Kidney tubule cell (primary cell): ENCODE measurements around the gene CMIP.

Source experiments
- DNase-seq: peaks from one replicate; pipeline ENCODE4 v3.0.0-alpha.2; 2018; ENCODE audit warnings: low spot score

The CMIP gene

DNA sequence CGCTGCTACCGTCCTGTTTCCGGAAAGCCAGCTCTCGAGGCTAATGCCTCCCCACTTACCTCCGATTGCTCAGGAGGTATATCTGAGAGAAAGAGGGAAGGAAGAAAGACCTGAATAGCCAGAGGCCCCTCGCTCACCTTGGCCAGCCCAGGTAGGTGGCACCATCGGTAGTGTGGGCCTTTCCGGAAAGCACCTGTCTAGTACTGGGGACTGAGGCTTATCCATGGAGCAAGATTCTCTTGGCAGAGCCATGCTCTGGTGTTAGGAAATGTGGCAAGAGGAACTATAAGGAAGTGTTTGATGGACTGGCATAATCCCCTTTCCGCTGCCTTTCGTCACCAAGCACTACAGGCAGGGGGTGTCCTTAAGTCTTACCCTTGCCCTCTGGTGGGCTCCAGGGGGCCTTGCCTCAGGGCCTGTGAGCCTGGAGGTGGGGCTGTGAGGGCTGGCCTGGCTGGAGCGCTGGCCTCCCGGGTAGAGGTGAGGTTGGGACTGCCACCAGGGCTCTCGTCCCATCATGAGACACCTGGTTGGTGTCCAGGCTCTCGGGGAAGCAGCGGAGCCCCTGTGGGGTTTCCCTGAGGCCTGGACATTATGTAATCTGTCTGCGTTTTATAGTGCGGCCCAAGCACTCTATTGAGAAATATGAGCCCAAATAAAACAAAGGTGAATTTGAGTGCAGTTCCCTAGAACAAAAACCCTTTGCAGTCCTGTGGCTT lies 2.9 kb downstream of the CMIP start:
- DNase-seq: peak; percentile 52

DNA sequence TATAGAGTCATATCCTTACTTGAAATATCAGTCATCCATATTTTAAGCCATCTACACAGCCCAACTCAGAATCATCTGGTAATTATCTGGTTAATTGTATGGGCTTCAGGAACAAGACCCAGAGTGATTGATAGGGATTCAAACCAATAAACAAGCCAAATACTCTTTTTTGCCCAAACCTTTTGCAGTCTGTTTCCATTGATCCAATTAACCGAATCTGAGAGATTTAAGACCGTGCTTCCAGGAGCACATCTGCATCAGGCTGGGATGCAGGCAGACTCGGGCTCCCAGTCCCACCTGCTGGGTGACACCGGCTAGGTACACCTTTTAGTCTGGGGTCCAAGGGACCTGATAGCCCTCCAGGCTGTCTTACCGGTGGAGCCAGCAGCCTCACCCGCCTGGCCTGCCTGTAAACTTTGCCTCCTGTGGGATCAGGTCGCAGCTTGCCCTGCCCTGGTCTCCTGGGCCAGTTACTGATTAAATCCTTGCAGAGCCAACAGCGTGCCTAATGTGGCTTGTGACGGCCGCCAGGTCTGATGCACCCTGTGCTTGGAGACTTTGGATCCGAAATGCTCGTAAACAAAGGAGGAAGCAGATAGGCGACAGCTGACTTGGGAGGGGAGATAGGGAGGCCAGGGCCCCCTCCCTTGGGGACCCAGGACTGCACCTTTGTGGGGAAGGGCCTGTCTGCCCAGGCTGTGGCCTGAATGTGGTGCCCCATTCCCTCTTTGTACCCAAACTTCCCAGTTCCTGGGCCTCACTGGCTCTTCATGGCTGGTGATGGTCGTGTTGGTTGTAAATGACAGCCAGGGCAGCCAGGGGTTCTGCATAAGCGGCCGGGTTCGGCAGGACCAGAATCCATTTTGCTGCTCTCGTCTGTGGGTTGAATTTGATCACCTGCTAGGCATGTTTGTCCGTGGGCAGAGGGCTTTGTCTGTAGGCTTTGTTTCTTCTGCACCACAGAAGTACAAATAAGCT lies 3.8 kb downstream of the CMIP start:
- peak; percentile 77 for DNase-seq

DNA sequence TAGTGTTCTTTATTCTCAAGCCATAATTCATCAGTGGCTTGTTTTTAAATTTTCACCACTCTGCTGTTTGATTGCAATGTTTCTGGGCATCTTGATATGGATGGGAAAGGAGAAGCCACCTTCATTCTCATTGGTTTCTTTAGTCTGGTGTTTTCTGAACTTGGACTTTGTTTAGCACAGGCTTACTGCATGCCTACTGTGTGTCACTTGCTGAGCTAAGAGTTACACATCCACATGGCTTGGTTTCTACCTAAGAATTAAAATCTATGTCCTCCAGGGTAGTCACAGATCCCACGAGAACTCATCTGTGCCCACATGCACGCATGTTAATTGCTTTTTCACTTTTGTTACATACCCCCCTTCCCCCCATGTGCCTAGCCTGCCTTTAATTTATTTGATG lies 4.6 kb downstream of the CMIP start:
- DNase-seq: no peak

DNA sequence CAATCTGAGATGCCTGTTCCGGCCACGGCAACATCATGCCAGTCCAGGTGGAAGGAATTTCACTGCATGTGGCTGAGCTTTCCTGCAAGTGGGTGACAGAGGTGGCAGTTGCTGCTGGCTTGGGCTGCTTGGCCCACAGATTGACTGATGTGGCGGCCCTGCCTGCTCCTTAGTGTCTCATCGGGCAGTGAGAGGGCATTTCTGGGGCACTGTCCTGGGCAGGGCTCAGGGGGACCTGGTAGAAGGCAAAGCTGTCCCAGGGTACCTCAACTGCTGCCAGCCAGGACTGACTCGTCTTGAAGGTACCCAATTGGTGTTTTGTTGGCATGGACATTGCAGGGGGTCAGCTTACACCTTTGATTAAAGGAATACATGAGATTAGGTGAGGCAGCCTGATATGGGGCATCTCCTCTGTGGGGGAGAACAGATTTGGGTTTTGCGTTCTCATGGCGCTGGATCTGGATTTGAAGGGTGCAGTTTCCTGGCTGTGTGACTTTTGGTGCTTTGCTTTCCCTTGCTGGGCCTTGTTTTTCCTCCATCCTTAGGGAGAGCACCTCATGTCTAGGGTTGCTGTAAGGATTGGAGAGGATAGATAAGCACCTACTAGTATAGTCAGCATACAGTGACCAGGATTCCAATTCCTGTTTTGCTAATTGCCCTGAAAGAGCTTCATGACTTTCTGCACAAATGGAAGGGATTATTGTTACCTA lies 5.4 kb downstream of the CMIP start:
- DNase-seq: no peak

DNA sequence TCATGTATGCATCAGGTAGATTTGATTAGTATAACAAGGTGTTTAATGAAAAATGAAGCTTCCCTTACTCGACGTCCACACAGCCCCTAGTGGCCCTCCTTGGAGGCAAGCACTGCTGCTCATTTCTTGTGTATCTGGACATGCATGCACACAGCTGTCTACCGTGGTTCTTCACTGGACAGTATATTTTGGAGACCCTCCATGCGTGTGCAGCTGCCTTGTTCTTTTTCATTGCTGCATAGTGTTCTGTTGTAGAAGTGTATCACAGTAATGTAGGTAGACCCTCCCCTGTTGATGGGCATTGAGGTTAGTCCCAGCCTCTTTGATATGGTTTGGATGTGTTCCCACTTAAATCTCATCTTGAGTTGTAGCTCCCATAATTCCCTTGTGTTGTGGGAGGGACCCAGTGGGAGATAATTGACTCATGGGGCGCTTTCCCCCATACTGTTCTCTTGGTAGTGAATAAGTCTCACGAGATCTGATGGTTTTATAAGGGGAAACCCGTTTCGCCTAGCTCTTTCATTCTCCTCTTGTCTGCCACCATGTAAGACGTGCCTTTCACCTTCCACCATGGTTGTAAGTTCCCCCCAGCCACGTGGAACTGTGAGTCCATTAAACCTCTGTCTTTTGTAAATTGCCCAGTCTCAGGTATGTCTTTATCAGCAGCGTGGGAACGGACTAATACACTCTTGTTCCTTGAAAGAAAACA lies 6.3 kb downstream of the CMIP start:
- no peak for DNase-seq

DNA sequence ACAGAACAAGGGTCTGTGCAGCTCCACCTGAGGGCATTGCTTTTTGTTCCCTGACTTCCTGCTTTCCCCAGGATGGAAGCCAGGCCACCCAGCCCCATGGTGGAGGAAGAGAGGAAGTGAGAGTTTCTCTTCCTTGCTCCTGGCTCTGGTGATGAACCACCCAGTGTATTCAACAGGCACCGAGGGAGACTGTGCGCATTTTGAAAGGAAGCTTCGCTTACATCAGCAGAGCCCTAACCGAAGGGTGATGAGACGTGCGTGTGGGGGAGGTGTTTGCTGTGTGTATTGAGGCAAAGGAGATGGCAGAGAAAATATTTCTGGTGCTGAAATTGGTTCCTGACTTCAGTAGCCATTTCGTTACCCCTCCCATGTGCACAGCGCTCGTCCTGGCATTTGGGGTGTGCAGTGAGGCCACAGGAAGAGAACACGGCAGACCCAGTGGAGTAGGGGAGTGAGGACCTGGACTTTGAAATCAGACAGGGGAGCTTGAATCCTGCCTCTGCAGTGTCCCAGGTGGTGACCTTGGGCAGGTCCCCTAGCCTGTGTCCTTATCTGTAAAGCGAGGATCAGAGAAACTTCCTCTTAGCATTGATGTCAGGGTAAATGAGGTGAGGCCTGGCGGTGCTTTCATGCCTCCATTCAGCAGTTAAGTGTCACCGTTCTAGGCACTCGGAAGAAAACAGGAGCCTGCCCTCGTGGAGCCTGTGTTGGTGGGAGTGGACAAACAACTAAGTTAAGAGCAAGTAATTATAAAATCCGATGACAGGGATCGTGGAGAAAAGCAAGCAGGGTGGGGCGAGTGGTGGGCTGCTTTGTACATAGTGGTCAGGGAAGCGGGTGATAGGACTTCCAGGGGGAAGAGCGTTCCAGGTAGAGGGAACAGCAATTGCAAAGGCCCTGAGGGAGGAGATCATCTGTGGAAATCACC lies 7.4 kb downstream of the CMIP start:
- peak; percentile 73 for DNase-seq

DNA sequence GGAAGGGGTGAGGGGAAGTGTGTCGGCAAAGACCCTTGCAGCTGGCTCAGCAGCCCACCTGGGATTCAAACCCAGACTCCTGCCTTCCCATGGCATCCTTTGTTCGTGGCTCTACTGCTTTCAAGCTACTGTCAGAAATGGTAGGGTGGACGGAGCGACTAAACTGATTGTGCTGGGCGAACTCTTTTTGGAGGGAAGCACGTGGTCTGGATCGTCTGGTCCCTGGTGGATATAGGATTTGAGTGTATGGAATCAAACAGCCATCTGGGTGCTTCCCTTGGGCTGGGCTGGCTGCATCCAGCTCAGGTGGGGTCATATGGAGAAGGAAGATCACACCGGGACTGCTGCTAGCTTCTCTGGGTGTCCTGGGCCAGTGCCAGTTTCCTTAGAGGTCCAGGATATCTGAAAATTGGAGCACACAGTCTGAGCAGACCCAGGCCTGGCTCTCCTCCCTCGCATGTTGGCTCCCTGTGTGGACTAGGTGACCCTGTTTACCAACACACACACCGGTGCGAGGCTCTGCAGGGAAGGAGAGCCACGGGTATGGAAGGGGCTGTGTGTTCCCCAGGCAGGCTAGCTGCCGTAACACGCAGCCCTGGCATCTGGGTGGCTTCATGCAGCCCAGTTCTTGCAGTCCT lies 8.6 kb downstream of the CMIP start:
- DNase-seq: no peak

DNA sequence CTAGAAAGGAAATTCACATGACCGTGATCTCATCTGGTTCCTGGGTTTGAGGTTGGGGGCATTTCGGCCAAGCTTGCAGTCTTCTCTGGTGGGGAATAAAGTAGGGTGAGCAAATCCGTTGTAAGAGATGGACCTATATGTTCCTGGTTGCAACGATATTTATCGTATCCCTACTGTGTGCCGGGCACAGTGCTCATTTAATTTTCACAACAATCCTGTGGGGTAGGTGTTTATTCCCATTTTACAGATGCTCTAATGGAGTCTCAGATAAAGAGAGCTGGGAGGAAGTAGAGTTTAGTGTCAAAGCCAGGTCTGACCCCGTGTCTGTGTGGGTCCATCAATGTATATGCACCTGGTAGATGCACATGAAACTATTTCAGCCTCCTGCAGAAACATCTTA lies 9.4 kb downstream of the CMIP start:
- DNase-seq: no peak

DNA sequence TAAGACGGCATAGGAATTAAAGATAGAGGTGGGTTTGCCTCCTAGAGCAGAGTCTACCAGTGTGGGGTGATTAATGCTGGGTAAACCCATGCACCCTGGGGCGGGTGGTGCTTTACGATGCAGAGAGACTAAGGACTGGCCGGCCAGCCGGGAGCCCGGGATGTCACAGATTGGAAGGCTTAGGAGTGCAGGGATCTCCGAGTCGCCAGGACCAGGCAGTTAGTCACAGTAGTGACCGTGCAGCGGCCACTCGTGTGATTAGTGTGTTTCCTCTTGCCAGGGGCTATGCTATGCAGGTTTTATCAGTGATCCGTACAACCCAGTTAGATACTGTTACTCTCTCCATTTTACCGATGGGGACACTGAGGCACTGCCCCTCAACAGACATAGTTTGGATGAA lies 10.4 kb downstream of the CMIP start:
- DNase-seq: peak; percentile 20

DNA sequence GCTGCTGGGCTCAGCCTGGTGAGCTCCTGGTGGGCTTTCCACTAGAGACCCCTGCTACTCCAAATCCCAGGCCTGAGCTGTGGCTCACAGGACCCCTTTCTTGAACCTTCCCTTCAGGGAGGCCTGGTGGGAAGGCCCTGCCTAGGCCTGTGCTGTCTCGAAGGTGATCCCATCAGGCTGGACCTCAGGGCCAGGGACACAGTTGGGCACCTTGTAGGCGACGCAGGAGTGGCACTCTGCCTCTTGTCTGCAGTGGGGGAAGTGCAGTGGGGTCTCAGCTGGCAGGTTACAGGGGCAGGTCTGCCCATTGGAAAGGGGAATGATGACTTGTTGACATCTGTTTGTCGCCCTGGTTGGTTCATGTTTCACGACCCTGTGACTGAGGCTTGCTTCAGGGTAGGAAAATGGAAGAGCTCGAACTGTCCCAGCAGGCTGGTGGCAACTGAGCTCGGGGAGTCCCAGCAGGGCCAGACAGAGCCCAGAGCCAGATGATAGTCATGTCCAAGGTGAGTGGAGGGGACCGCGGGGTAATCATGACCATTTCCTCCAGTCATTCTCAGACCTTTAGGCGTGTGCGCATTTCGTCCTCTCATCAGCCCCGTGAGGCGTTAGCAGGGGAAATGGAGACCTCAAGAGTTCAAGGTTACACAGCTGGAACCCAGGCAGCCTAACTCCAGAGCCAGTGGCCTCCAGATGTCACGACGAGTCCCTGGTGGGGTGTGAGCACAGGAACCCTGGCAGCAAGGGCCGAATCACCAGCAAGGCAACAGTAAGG lies 11.3 kb downstream of the CMIP start:
- DNase-seq: no peak

DNA sequence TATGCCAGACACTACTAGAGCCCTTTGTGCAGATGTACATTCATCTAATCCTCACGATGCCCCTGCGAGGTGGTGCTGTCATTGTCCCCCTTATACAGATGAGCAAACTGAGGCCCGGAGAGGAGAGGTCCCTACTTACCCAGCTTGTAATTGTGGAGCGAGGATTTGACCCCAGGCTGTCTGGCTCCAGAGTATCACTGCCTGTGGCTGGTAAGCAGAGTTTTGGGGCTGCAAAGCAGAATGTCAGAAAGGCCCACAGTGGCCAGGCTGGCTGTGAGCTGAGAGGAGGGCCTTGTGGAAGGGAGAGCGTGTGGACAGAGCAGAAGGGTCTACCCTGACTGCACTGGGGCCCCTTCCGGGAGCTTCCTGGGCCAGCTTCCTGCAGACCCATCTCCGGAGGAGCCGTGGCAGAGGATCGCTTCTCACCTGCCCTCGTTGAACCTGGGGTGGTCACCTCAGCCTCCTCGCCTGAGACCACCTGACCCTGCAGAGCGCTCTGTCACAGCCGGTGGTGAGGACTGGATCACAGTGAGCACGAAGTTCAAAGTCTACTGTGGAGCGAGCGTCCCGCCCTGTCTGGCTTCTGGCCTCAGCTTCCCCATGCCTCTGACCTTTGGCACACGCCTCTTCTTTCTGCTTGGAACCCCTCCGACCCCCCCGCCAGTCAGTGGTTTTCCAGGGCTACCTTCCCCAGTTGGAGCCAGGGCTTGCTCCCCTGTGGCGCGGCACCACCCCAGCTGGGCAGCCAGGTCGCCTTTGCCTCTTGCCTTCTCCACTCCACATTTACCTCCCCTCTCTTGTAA lies 12.1 kb downstream of the CMIP start:
- DNase-seq: no peak

DNA sequence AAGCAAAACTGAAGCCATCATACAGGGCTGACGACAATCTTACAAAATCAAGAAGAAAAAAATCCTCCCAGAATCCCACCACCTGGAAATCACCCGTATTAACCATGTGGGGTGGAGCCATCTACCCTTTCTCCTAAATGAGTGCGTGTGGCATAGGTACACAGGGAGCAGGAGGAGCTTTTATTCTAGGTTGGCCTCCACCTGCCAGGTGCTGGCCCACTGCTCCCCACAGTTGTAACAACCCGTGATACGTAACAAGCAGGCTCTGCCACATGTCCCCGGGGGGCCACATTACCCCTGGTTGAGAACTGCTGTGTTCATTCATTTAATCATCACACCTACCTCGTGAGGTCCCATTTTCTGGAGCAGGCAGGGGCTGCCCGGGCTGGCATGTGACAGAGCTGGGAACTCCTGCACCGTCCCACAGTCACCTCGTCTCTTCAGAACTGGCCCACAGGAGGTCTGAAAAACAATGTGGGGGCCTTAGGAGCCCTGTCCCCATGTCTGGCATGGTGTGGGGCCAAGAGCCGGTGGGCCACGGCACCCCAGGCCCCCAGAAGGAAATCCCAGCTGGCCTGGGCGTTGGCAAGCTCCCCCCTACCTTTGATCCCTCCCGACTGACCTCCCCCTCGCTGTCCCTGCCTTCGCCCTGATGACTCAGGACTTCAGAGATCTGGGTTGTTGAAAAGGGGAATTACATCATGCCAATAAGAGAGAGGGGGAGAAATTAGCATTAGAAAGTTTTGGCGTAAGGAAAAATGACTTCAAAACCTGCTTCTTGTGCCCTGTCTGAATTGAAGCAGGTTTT lies 12.9 kb downstream of the CMIP start:
- DNase-seq: peak; percentile 70

DNA sequence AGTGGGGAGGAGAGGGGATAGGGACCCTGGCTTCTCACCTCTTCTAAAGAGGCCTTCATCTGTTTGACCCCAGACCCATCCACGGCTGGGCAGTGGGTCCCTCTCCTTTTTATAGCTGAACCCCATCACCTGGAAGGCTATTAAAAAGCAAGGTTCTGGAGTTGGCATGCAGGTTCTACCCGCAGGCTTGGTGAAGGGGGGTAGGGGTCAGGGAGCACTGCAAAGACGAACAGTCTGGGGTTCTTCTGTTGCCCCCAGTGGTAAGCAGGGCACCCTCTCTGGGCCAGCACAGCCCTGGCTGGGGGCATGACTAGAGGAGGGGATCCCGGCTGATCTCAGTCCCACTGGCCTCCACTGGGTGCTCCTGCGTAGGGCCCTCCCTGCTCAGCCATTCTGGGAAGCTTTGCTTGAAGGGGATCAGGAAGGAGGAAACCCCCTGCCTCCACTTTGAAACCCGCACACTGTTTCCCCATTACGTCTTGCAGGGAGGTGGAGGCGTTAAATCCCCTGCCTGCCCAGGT lies 13.6 kb downstream of the CMIP start:
- DNase-seq: no peak

DNA sequence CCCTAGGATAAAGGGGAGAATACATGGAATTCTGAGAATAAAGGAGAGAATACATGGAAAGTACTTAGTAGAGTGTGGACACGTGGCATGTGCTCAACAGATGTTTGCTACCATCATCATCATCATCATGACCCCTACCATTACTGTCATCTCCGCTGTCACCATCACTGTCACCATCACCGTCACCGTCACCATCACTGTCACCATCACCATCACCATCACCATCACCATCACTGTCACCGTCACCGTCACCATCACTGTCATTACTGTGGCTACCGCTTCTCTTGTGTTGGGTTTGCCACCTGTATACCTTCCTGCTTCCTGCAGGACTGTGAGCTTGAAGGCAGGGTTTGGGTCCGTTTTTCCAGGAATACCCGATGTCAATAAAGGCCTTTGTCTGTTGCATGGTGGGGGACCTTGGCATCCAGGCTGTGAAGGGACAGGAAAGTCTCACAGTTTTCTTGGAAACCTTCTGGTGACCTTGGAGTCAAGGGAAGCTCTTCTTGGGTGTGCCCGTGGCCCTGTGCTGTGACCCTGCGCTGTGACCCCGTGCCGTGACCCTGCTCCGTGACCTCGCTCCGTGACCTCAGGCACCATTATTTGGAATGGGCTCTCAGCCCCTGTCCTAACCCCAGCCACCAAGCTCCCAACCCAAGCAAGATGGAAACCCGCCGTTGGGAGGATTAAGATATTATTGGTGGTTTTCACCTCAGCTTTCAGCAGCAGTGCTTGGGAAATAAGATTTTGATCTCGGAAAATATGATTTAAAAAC lies 14.4 kb downstream of the CMIP start:
- no peak for DNase-seq

DNA sequence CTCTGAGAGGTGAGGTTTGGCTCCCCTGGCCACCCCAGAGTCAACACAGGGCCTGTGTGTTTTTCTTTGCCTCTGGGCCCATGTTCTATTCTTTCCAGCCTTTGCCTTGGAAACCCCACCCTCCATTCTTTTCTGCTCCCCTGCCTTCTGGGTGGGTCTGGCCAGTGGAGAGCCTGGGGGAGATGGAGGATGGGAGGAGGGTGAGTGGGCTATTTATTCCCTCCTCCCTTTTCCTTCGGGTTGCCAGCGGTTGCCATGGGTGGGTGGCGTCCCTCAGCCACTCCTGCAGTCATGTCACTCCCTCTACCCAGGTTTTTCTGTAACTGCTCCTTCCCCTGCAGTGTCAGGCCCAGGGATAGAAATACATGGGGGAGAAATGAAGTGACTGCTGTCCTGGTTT lies 15.5 kb downstream of the CMIP start:
- no peak for DNase-seq

DNA sequence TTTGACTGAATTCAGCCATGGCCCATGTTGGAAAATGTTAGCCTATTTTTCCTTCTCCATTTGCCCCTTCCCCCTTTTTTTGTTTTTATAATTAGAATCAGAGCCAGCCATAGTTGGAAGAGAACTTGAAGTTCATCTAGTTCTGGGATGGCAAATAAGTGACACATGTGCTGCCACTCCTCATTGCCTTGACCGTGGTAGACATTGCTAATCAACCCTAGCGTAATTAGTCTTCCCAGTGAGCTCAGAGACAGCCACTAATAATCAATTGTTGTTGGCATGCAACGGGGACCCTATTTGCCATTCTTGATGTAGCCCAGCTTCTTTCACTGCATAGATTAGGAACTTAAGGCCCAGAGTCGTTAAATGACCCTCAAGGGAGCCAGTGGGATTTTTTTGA lies 16.6 kb downstream of the CMIP start:
- no peak for DNase-seq

DNA sequence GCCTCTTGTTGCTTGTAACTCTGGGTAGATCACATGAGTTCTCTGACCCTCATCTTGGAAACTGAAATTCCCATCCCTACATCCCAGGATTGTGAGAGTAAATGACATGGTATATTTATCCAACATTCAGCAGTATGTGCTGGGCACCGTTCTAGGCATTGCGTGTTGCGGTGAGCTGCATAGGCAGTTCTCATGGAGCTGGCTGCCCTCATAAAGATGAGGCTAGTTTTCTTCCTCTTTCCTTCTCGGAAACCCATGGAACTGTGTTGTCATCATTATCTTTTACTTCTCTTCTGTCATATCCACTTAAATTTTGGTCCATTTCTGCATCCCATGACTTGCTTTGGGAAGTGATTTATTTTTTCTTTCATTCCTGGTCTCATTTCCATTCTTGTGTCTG lies 17.2 kb downstream of the CMIP start:
- DNase-seq: no peak
